Neural cell (in vitro differentiated cells): ENCODE results near the gene SSUH2.

Experiments used
- EP300 ChIP-seq: fragments of 450-650 bp; conservative IDR thresholded peaks from 2 replicates; pipeline ENCODE4 v1.6.1; 2014; ENCODE audit warnings: antibody characterized with exemption, mild to moderate bottlenecking, moderate library complexity; ENCODE audit not compliant: poor library complexity, severe bottlenecking
- EZH2 ChIP-seq: fragments of 200-600, 300-800 bp; shearing (Covaris generic), sonication (generic); IDR thresholded peaks from 2 replicates; pipeline ENCODE4 v1.6.1; 2014; ENCODE audit warnings: antibody characterized with exemption, low read length, borderline replicate concordance, mild to moderate bottlenecking; ENCODE audit not compliant: insufficient read depth, poor library complexity, severe bottlenecking
- TAF1 ChIP-seq: IDR thresholded peaks from 2 replicates; pipeline ENCODE4 v1.6.1; 2012; ENCODE audit warnings: low read depth

DNA sequence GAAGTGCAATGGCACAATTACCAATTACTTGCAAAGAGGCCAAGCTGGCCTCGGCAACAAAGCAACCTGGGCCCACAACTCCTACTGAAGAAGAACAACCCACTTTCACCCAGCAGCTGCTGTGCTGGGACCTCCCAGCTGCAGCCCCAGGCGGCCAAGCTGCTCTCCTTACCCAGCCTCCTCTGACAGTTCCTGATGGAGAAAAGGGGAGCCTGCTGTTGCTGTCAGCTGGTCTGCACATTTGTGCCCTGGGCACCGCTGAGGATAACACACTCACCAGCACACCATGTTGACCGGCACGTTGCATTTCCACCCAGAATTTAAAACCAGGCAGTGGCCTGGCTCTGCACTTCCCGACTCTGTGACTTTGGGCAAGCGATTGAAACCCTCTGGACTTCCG lies 33.6 kb downstream of the SSUH2 start:
- TF ChIP-seq TAF1: no peak
- no peak for TF ChIP-seq EP300
- TF ChIP-seq EZH2: no peak
